ENCODE measurements around the gene RHBDF2. TPM values are rescaled to one million over a fixed set of nuclear protein-coding genes. Genes with fewer than 3 reads are reported as not detected.

Gene RHBDF2
- total and polyA plus RNA-seq, 2 donors (not counting 1 experiment from before 2014, with no cell fraction given): 288 to 482 TPM

DNA sequence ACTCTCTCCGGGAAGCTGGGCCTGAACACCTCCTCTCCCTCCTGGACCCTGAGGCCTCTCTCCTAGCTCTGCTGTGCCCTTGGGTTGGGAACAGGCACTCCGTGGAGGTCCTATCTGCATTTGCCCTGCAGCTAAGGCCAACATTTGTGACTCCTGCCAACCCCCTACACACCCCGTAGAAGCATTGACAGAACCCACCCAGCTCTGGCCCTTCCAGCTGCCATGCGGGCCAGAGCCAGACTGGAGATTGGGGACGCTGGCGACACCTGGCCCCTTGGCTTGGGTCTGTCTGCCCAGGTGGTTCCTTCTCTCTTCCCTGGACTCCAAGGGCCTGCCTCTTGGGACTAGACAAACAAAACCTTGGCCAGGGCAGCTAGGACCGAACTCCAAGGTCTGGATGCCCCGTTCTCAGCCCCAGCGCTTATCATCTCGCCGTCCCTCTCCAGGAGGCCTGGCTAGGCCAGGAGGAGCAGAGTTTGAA lies 644 bp upstream of the RHBDF2 start:
- Histone ChIP-seq H3K27me3 (replicated peaks in 1 of 4; ENCODE audit: control extremely low read depth in 1 of 4, control insufficient read depth in 3 of 4, insufficient read depth in 4 of 4, low read length in 3 of 4) (no peaks in the 10 kb centered on the region), H3K9me3 (ENCODE audit: control extremely low read depth in 1 of 3, control insufficient read depth in 2 of 3, insufficient read depth in 1 of 3, low read length in 2 of 3) (no peaks in the 10 kb centered on the region), H3K27ac (ENCODE audit: low read length in 2 of 2) (peak overlapping the region; percentile 75 to 94), H3K79me2 (ENCODE audit: control insufficient read depth, insufficient read depth, low read length) (peaks cover 73% of the 10 kb centered on the region), H3K9ac (ENCODE audit: low read length) (peak overlapping the region; percentile 86), H3K4me3 (ENCODE audit: control extremely low read depth in 1 of 5, extremely low read depth in 1 of 5, insufficient read depth in 1 of 5, low read depth in 2 of 5, low read length in 4 of 5) (peak overlapping the region in 3 of 5 experiments; percentile 30 to 97 (median 79)), H3K4me1 (ENCODE audit: control insufficient read depth in 2 of 2, insufficient read depth in 2 of 2, low read length in 2 of 2) (peaks cover 33 to 61% of the 10 kb centered on the region in 2 donors), H3K4me2 (replicated peaks; ENCODE audit: low read depth, low read length, poor library complexity, severe bottlenecking) (peak overlapping the region; percentile 82), H2AFZ (ENCODE audit: insufficient read depth, low read depth, low read length, poor library complexity, severe bottlenecking) (peak overlapping the region; percentile 82), H4K20me1 (ENCODE audit: control insufficient read depth, insufficient read depth, low read length, poor library complexity, severe bottlenecking) (peaks cover 19% of the 10 kb centered on the region), H3K36me3 (replicated peaks in 1 of 2; ENCODE audit: control extremely low read depth in 1 of 2, control insufficient read depth in 1 of 2, extremely low read depth in 1 of 2, insufficient read depth in 2 of 2, low read length in 1 of 2) (peaks cover 0 to 28% of the 10 kb centered on the region in 2 experiments)
- TF ChIP-seq, protein P1, sequence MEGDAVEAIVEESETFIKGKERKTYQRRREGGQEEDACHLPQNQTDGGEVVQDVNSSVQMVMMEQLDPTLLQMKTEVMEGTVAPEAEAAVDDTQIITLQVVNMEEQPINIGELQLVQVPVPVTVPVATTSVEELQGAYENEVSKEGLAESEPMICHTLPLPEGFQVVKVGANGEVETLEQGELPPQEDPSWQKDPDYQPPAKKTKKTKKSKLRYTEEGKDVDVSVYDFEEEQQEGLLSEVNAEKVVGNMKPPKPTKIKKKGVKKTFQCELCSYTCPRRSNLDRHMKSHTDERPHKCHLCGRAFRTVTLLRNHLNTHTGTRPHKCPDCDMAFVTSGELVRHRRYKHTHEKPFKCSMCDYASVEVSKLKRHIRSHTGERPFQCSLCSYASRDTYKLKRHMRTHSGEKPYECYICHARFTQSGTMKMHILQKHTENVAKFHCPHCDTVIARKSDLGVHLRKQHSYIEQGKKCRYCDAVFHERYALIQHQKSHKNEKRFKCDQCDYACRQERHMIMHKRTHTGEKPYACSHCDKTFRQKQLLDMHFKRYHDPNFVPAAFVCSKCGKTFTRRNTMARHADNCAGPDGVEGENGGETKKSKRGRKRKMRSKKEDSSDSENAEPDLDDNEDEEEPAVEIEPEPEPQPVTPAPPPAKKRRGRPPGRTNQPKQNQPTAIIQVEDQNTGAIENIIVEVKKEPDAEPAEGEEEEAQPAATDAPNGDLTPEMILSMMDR (IDR thresholded peaks at IDR 0.05): no peak
- TF ChIP-seq EZH2 (IDR thresholded peaks at IDR 0.05; ENCODE audit: borderline replicate concordance, insufficient read depth, low read depth, low read length, poor library complexity, severe bottlenecking): no peak
- peak overlapping the region; percentile 97 for H3K4me3 Mint-ChIP-seq
- ChIA-PET POLR2A (interaction anchor here (0.6 to 22.8 kb wide), 11 partner anchors 19 to 200 kb away, joined by 3 to 478 read pairs (median 4); partner anchors contain the start of genes AANAT and UBE2O), CTCF (interaction anchor here (0.6 to 20.8 kb wide), 21 partner anchors 9 to 1880 kb away, joined by 3 to 442 read pairs (median 5); partner anchors contain the start of gene AANAT)
- 90% methylated on average over 11 of the region's 11 CpGs for WGBS (ENCODE audit: insufficient coverage)
- ATAC-seq (ENCODE audit: low read depth): no peak
- no peaks in the 10 kb centered on the region for H3K27me3 Mint-ChIP-seq
- intact Hi-C loops (cut with micrococcal nuclease): loop anchor here (1.0 kb wide), 4 partner anchors 9 to 148 kb away; partner anchors contain the start of gene UBE2O
- H3K4me1 Mint-ChIP-seq: peaks cover 55% of the 10 kb centered on the region
- no peaks in the 10 kb centered on the region for H3K9me3 Mint-ChIP-seq (ENCODE audit: insufficient read depth)
- DNase-seq: no peak
- H3K27ac Mint-ChIP-seq: peak overlapping the region; percentile 99

DNA sequence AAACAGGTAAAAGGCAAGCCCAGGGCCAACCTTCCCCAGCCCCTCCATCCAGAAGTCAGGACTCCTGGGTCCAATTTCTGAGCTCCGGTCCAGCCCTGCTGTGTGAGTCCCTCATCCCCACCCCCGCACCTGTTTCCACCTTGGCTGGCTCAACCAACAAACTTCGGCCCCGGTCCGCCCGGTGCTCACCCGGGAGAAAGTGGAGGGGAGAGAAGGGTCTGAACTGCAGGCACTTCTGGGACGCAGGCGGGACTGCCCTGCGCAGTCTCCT lies 541 bp downstream of the RHBDF2 start:
- Histone ChIP-seq H3K79me2 (ENCODE audit: control insufficient read depth, insufficient read depth, low read length) (peaks cover 78% of the 10 kb centered on the region), H3K27ac (ENCODE audit: low read length in 2 of 2) (peak overlapping the region; percentile 78 to 94), H3K36me3 (replicated peaks in 1 of 2; ENCODE audit: control extremely low read depth in 1 of 2, control insufficient read depth in 1 of 2, extremely low read depth in 1 of 2, insufficient read depth in 2 of 2, low read length in 1 of 2) (peaks cover 0 to 39% of the 10 kb centered on the region in 2 experiments), H3K4me3 (ENCODE audit: control extremely low read depth in 1 of 5, extremely low read depth in 1 of 5, insufficient read depth in 1 of 5, low read depth in 2 of 5, low read length in 4 of 5) (peak overlapping the region; percentile 46 to 97 (median 95)), H3K4me2 (replicated peaks; ENCODE audit: low read depth, low read length, poor library complexity, severe bottlenecking) (peak overlapping the region; percentile 82), H3K27me3 (replicated peaks in 1 of 4; ENCODE audit: control extremely low read depth in 1 of 4, control insufficient read depth in 3 of 4, insufficient read depth in 4 of 4, low read length in 3 of 4) (no peaks in the 10 kb centered on the region), H4K20me1 (ENCODE audit: control insufficient read depth, insufficient read depth, low read length, poor library complexity, severe bottlenecking) (peaks cover 31% of the 10 kb centered on the region), H3K9me3 (ENCODE audit: control extremely low read depth in 1 of 3, control insufficient read depth in 2 of 3, insufficient read depth in 1 of 3, low read length in 2 of 3) (no peaks in the 10 kb centered on the region), H2AFZ (ENCODE audit: insufficient read depth, low read depth, low read length, poor library complexity, severe bottlenecking) (no peak overlapping the region), H3K9ac (ENCODE audit: low read length) (peak overlapping the region; percentile 86), H3K4me1 (ENCODE audit: control insufficient read depth in 2 of 2, insufficient read depth in 2 of 2, low read length in 2 of 2) (peaks cover 40 to 63% of the 10 kb centered on the region in 2 donors)
- ChIA-PET CTCF (interaction anchor here (0.9 to 20.8 kb wide), 6 partner anchors 13 to 92 kb away, joined by 3 to 442 read pairs (median 9); partner anchors contain the start of gene AANAT), POLR2A (interaction anchor here (0.9 to 22.8 kb wide), 3 partner anchors 18 to 35 kb away, joined by 3 to 478 read pairs (median 3); partner anchors contain the start of gene AANAT)
- H3K4me3 Mint-ChIP-seq: peak overlapping the region; percentile 97
- intact Hi-C loops (cut with micrococcal nuclease): loop anchor here (1.0 kb wide), 4 partner anchors 7 to 146 kb away; partner anchors contain the start of gene UBE2O
- no peaks in the 10 kb centered on the region for H3K9me3 Mint-ChIP-seq (ENCODE audit: insufficient read depth)
- TF ChIP-seq, protein P1 (IDR thresholded peaks at IDR 0.05): no peak
- no peak for TF ChIP-seq EZH2 (IDR thresholded peaks at IDR 0.05; ENCODE audit: borderline replicate concordance, insufficient read depth, low read depth, low read length, poor library complexity, severe bottlenecking)
- WGBS (ENCODE audit: insufficient coverage): 2% methylated on average over 9 of the region's 10 CpGs
- peak; percentile 1 for ATAC-seq (ENCODE audit: low read depth)
- no peaks in the 10 kb centered on the region for H3K27me3 Mint-ChIP-seq
- peak overlapping the region; percentile 94 for H3K27ac Mint-ChIP-seq
- peak; percentile 42 for DNase-seq
- peaks cover 58% of the 10 kb centered on the region for H3K4me1 Mint-ChIP-seq

All from B cell (primary cell).